ENCODE data around the gene LRP5.
"Not testable (repeated sequence)": the region's sequence is repeated elsewhere in the genome, so short reads cannot be mapped to it uniquely, and the experiment has no call there.

LRP5 gene

DNA sequence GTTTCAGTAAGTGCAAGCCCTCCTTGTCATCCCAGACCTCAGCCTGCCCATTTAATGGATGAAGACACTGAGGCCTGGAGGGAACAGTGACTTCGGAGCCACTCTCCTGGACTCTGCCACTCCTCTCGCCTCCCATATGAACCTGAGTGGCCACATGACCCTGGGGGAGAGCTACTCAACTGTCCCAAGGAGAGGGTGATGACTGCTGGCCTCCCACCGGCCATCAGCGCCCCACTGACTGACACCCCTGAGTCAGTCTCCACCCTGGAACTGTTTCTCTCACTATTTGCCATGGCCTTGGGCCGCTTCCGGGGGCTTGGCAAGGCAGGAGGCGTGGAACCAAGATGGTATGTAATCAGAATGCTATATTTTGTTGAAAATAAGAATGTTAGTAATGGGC, 17.1 kb downstream of the LRP5 start:
- DNase-seq (ENCODE audit: low read depth) = no peak

DNA sequence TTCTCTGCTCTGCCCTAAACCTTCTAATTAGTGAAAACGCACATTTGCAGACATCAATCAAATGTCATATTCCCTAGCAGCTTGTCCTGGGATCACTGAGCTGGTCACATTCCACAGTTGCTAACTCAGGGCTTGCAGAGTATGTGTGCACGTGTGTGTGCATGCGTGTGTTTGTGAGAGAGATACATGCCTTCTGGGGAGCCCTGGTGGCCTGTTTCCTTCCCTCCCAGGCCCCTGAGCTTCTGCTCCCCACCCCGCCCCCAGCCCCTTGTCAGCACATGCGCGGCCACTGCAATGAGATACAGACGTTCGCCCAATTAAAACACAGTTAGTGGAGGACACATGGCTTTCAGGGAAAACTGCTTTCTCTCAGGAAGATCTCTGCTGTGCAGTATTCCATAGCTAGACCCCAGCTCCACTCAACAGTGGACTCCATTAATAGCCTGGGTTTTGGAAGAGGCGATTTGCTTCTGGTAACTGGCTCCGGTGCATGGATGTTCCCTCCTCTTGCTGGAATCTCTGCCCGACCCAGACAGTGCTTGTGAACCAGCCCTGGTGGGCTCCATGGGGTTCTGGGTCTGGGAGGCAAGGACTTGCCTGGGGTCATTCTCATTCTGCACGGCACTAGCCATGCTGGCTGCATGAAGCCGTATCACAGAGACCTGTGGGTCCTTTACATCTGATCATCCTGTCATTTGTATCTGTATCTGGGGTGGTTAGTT, 17.7 kb downstream of the LRP5 start:
- DNase-seq (ENCODE audit: low read depth) = no peak

- DNase-seq (ENCODE audit: low read depth) = no peak
These were observed 18.4 kb downstream of the LRP5 start for GRCh38 chr11:68330700-68331337.

DNA sequence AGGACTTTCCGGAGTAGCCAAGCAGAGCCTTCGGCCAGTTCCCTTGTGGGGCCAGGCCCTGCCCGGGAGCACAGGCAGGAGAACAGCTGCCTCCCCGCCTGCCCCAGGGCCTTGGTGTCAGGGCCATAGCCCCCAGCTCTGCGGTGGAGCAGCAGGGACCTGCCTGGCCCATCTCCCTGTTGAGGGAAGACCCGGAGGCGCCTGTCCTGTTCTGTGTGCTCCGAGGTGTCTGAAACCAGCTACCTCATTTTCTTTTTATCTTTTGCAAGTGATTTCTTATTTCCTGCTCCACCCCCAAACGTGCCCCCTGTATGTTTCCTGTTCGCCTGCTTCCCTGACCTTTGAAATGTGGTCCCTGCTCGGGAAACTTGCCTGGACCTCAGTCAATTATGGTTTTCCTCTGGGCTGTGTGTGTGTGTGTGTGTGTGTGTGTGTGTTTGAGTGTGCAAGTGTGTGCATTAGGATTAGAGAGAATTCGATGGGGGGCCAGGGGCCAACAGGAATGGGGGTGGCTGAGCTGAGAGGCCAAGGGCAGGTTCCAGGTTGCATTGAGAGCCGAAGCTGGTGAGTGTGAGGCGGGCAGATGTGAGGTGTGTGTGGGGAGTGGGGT, 19.1 kb downstream of the LRP5 start:
- no peak for DNase-seq (ENCODE audit: low read depth)

DNA sequence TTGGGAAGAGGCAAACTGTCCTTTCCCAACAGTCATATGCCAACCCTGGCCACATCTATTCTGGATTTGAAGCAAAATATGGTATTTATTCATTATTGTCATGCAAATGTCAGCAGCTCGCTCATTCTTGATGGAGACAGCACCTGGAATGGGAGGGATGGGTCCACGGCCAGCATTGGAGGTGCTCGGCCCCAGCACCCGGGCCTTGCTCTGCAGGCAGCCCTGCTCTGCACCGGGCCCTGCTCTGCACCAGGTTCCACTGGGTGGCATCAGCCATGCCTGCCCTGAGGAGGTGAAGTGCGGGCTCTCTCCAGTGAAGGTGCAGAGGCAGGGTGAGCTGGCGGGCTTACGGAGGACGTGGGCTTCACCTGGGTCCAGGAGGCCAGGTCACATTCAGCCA, 19.8 kb downstream of the LRP5 start:
- no peak for DNase-seq (ENCODE audit: low read depth)

GRCh38 chr11:68333173-68333572, 20.8 kb downstream of the LRP5 start:
- no peak for DNase-seq (ENCODE audit: low read depth)

DNA sequence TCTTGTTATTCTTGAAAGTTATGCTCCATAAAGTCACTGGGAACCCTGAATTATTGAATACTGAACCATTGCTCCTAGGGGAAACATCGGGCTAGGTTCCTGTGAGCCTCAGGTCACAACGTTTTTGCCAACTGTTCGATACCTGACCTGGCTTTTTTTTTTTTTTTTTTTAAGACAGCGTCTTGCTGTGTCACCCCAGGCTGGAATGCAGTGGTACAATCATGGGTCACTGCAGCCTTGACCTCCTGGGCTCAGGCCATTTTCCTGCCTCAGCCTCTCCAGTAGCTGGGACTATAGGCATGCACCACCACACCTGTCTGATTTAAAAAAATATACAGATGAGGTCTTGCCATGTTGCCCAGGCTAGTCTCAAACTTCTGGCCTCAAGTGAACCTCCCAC, 22.5 kb downstream of the LRP5 start:
- DNase-seq (ENCODE audit: low read depth) = no peak

DNA sequence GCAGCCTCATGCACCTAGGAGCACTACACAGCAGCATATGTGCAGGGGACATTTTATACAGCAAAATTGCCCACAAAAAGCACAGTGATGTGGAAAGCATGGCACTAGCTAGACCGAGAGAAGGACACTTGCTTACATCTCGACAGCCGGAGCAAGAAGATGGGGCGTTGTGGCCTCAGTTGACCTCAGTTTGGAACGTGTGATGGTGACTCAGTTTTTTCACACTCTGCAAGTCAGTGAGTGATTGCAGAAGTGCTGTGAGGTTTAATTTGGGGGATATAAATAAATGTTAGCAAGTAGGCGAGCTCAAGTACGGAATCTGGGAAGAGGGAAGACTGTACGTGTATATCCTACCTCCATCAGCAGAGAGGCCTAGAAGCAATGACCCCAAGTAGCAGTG, 23.3 kb downstream of the LRP5 start:
- no peak for DNase-seq (ENCODE audit: low read depth)

- no peak for DNase-seq (ENCODE audit: low read depth)
These were observed 24.3 kb downstream of the LRP5 start for GRCh38 chr11:68336716-68337115.

DNA sequence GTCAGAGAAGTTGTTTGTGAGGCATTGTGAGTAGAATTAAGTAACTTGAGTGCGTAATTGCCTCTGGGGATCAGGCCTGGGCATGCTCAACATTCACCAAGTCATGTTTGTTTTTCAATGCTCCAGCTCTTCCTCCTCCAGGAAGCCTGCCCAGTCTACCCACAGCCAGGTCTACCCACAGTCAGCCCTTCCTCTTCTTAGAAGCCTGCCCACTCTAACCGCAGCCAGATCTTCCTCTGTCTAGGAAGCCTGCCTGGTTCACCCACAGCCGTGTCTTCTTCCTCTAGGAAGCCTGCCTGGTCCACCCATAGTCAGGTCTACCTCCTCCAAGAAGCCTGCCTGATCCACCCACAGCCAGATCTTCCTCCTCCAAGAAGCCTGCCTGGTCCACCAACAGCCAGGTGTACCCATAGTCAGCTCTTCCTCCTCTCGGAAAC, 25.0 kb downstream of the LRP5 start:
- DNase-seq (ENCODE audit: low read depth) = no peak

- DNase-seq (ENCODE audit: low read depth) = no peak
These were observed 25.8 kb downstream of the LRP5 start for GRCh38 chr11:68338051-68338780.

DNA sequence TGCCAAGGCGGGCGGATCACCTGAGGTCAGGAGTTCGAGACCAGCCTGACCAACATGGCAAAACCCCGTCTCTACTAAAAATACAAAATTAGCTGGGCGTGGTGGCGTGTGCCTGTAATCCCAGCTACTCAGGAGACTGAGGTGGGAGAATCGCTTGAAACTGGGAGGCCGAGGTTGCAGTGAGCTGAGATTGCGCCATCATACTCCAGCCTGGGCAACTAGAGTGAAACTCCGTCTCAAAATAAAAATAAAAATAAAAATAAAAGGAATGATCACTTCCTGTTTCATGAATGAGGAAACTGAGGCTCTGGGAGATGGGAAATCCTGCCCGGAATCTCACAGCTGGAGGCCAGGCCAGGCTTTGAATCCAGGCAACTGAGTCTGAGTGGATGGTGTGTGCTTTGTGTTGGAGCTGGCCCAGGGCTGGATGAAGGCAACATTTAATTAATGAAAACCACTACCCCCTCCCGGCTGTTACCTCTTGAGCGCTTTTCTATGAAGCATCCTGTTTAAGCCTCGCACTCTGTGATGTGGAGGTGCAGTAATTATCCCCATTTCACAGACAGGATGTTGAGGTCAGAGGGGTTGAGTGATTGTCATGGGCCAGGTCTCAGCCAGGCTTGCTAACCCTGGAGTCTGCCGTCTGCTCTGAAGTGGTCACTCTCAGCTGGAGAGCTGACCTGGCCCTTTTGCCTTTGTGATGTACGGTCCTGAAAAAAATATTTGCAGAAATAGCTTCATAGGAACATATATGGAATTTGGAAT, 27.8 kb downstream of the LRP5 start:
- DNase-seq (ENCODE audit: low read depth) = no peak

- no peak for DNase-seq (ENCODE audit: low read depth)
These were observed 28.6 kb downstream of the LRP5 start for GRCh38 chr11:68340784-68341556.

DNA sequence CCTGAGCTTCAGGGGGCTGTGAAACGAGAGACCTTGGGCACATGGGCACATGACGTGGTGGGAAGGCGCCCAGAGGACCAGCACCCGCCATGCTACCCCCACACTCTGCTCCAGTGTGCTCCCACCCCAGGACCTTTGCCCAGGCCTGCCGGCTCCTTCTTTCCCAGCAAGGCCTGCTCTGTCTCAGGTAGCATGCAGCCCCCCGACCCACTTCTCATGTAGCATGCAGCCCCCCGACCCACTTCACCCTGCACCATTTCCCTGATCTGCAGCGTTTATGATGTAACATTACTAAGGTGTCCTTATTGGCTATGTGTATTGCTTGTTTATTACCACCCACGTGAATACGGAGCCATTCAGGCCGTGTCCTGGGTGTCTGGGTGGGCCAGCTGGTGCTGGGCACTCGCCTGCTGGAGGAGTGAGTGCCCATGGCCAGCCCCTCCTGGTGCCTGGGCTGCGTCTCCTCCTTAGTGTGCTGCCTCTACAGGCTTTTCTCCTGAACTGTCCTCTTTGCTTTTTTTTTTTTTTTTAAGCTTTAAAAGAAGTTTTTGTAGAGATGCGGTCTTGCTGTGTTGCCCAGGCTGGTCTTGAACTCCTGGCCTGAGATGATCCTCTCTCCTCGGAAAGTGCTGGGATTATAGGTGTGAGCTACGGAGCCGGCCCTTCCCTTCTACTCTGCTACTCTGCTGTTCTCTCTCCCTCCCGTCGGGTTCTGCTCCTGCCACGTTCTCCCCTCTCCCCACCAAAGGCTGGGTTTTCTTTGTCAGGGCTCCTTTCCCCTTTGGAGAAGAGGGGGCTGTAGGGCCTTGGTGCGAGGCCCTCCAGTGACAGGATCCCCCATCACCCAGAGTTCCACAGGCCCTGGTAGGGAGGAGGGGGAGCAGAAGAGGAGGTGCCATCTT, 29.4 kb downstream of the LRP5 start:
- DNase-seq (ENCODE audit: low read depth) = no peak

DNA sequence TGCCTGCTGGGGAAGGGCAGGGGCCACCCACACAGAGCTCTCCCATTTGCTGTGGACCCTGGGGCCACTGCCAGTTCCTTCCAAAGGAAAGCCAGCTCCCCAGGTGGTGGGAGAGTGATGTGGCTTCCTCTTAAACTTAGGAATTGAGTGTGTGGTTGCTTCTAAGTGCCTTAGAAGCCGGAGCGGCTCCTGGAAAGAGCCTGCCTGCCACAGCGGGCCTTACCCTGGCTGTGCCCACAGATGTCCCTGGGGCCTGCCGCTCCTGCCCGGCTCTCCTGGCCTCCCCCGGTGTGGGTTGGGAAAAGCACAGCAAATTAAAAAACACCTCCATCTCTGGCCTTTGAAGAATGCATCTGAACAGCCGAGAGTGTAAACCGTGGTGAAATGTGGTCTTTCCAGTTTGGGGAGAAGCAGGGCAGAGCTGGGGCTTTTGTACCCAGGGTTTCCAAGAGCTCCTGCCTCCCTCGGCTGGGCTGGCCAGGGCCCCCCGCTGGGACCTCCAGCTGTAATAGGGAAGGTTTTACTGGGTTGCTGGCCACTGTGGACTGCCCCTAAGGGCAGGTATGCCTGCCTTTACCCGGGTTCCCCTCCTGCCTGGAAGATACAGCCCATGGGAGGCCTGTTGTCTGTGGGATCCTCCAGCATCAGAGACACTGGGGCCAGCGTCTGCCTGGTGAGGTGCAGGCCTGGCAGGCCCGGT, 30.2 kb downstream of the LRP5 start:
- no peak for DNase-seq (ENCODE audit: low read depth)

DNA sequence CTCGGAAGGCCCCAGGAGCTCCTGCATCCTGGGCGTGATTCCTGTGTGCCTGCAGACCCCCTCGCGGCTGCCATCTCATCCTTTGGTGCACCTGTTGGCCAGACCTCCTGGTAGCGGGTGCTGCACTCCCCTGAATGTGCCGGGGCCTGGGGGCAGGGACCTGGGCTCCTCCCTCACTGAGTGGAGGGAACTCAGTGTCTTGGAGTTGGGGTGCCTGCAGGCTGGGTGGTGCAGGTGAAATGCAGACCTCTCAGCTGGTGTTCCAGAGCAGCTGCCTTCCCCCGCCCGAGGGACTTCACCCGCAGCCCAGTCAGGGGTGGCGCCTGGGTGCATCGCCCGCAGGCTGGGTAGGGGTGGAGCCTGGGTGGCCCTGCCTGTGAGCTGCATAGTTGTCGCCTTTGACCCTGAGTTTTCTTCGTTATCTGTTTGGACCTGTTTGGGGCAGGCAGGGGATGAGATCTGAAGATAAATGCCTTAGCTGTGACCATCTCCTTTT, 31.4 kb downstream of the LRP5 start:
- no peak for DNase-seq (ENCODE audit: low read depth)

- DNase-seq (ENCODE audit: low read depth) = not testable (repeated sequence)
These were observed 32.4 kb downstream of the LRP5 start for GRCh38 chr11:68344821-68345220.

DNA sequence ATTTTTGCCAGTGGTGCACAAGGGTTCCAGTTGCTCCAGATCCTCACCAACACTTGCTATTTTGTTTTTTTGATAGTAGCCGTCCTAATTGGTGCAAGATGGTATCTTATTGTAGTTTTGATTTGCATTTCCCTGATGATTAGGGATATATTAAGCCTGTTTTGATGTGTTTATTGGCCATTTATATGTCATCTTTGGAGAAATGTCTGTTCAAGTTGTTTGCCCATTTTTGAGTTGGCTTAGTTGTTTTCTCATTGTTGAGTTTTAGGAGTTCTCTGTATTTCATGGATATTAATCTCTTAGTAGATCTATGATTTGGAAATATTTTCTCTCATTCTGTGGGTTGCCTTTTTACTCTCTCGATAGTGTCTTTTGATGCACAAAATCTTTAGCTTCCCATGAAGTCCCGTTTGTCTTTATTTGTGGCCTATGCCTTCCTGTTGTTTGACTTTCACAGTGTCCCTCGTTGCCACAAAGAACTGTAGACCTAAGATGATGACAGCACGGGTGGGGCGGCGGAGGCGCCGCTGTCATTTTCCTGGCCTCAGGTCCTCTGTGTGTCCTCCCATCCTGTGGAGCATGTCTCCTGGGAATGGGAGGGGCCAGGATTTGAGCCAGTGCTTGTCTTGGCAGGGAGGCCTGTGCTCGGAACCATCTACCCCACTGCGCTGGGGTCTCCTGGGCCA, 33.5 kb downstream of the LRP5 start:
- DNase-seq (ENCODE audit: low read depth) = no peak

DNA sequence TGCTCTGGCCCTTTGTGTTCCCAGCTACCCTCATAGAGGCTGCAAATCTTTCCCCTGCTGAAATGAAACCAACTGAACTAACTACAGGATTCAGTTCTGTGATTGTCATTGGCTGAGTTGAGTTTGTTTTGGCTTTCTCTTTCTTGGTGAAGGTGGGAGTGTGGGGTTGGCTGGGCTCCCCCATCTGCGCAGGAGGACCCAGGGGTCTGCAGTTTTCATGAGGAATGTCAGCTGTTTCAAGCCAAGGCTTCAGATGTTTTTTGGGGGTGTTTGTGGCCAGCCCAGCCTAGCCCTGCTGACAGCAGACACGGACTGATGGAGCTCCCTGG, 34.0 kb downstream of the LRP5 start:
- no peak for DNase-seq (ENCODE audit: low read depth)

Data from amniotic epithelial cell (primary cell).